WTC11 (cell line): ENCODE data around the gene MTF1. TPM values are rescaled to one million over a fixed set of nuclear protein-coding genes. Genes with fewer than 3 reads are reported as not detected.

Experiments used
- ATAC-seq: fragments of 200-7000 bp; cut with Tn5 transposase; 2 replicates; pipeline ENCODE4 v1.10.0; 2021; ENCODE audit warnings: mild to moderate bottlenecking, moderate library complexity
- CTCF ChIA-PET: fragments of 300-600 bp; sonication (Branson Sonifier 250); formaldehyde crosslinking; loops from one replicate; lab custom pipeline; 2021; ENCODE audit warnings: antibody characterized with exemption; lab: Charles Lee
- POLR2A ChIA-PET: fragments of 350-600 bp; sonication (Branson Sonifier 250); formaldehyde crosslinking; loops from one replicate; lab custom pipeline; 2021; ENCODE audit warnings: antibody characterized with exemption; lab: Charles Lee
- DNase-seq: peaks from one replicate; pipeline ENCODE4 v3.0.0; 2021; ENCODE audit warnings: low spot score
- H3K27ac Mint-ChIP-seq: 2 replicates; pipeline ENCODE4 v1.8.0; 2021; ENCODE audit warnings: mixed read lengths
- H3K27me3 Mint-ChIP-seq: 2 replicates; pipeline ENCODE4 v1.8.0; 2021; ENCODE audit warnings: low read depth, mild to moderate bottlenecking, moderate library complexity, mixed read lengths
- H3K36me3 Mint-ChIP-seq: 2 replicates; pipeline ENCODE4 v1.8.0; 2021; ENCODE audit warnings: mixed read lengths
- H3K4me1 Mint-ChIP-seq: 2 replicates; pipeline ENCODE4 v1.8.0; 2022; ENCODE audit warnings: mixed read lengths
- H3K4me3 Mint-ChIP-seq: 2 replicates; pipeline ENCODE4 v1.8.0; 2021; ENCODE audit warnings: mild to moderate bottlenecking, moderate library complexity, mixed read lengths
- H3K9me3 Mint-ChIP-seq: 2 replicates; pipeline ENCODE4 v1.8.0; 2021; ENCODE audit warnings: mixed read lengths
- ATF6 ChIP-seq: sonication (generic); formaldehyde crosslinking; IDR thresholded peaks from 2 replicates; pipeline ENCODE4 v1.8.1; 2023; ENCODE audit warnings: mild to moderate bottlenecking, missing genetic modification reagents
- ELF4 ChIP-seq: sonication (generic); formaldehyde crosslinking; IDR thresholded peaks from 2 replicates; pipeline ENCODE4 v1.8.1; 2022; ENCODE audit warnings: low read depth, mild to moderate bottlenecking, moderate library complexity, missing genetic modification reagents
- FOXK1 ChIP-seq: sonication (generic); formaldehyde crosslinking; IDR thresholded peaks from 2 replicates; pipeline ENCODE4 v1.8.0; 2022; ENCODE audit warnings: mild to moderate bottlenecking, moderate library complexity, missing genetic modification reagents
- IRF1 ChIP-seq: sonication (generic); formaldehyde crosslinking; IDR thresholded peaks from 2 replicates; pipeline ENCODE4 v1.8.0; 2023; ENCODE audit warnings: missing genetic modification reagents
- MXD4 ChIP-seq: fragments of 250-450 bp; sonication (Bioruptor Pico); IDR thresholded peaks from 2 replicates; pipeline ENCODE4 v1.8.0; 2021; ENCODE audit warnings: mild to moderate bottlenecking, moderate library complexity, borderline replicate concordance
- NFATC4 ChIP-seq: fragments of 250-450 bp; sonication (Bioruptor Pico); IDR thresholded peaks from 2 replicates; pipeline ENCODE4 v1.9.0; 2021; ENCODE audit warnings: mild to moderate bottlenecking
- NR2C2 ChIP-seq: sonication (generic); formaldehyde crosslinking; IDR thresholded peaks from 2 replicates; pipeline ENCODE4 v1.8.0; 2022; ENCODE audit warnings: mild to moderate bottlenecking, missing genetic modification reagents
- OVOL2 ChIP-seq: fragments of 250-450 bp; sonication (Bioruptor Pico); IDR thresholded peaks from 2 replicates; pipeline ENCODE4 v1.9.0; 2021; ENCODE audit warnings: mild to moderate bottlenecking, borderline replicate concordance
- RORB ChIP-seq: fragments of 250-450 bp; sonication (Bioruptor Pico); IDR thresholded peaks from 2 replicates; pipeline ENCODE4 v1.9.0; 2021; ENCODE audit warnings: mild to moderate bottlenecking
- TEAD4 ChIP-seq: sonication (generic); formaldehyde crosslinking; IDR thresholded peaks from 2 replicates; pipeline ENCODE4 v1.8.0; 2022; ENCODE audit warnings: mild to moderate bottlenecking, missing genetic modification reagents
- TP53 ChIP-seq: sonication (generic); formaldehyde crosslinking; IDR thresholded peaks from 2 replicates; pipeline ENCODE4 v1.8.1; 2023; ENCODE audit warnings: mild to moderate bottlenecking, missing genetic modification reagents
- ZNF263 ChIP-seq: sonication (generic); formaldehyde crosslinking; IDR thresholded peaks from 2 replicates; pipeline ENCODE4 v1.8.1; 2022; ENCODE audit warnings: low read depth, mild to moderate bottlenecking, moderate library complexity, missing genetic modification reagents
- ZNF317 ChIP-seq: sonication (generic); formaldehyde crosslinking; IDR thresholded peaks from 2 replicates; pipeline ENCODE4 v1.8.1; 2023; ENCODE audit warnings: low read depth, mild to moderate bottlenecking, moderate library complexity, missing genetic modification reagents, borderline replicate concordance
- ZNF423 ChIP-seq: fragments of 250-450 bp; sonication (Bioruptor Pico); IDR thresholded peaks from 2 replicates; pipeline ENCODE4 v2.1.2; 2022; ENCODE audit warnings: mild to moderate bottlenecking, moderate library complexity
- total RNA-seq: library from RNA; stranded (reverse); gene quantifications from 3 replicates; pipeline ENCODE4 v1.2.3, GENCODE V29; 2021
- TF ChIP-seq, protein P1 (sequence below): fragments of 250-450 bp; sonication (Bioruptor Pico); IDR thresholded peaks from 2 replicates; pipeline ENCODE4 v1.9.0; 2021; ENCODE audit warnings: mild to moderate bottlenecking
- TF ChIP-seq, protein P2 (sequence below): fragments of 250-450 bp; sonication (Bioruptor Pico); IDR thresholded peaks from 2 replicates; pipeline ENCODE4 v1.8.0; 2021; ENCODE audit warnings: mild to moderate bottlenecking
- TF ChIP-seq, protein P3 (sequence below): sonication (generic); formaldehyde crosslinking; IDR thresholded peaks from 2 replicates; pipeline ENCODE4 v1.8.0; 2023; ENCODE audit warnings: mild to moderate bottlenecking, missing genetic modification reagents

Gene MTF1
- total RNA-seq, 1 experiment from 2014 or later = 12.2 TPM

GRCh38 chr1:37839676-37840075 lies 19.7 kb downstream of the MTF1 start:
- TF ChIP-seq TEAD4 (CRISPR knock-in tag) (no peak), TP53 (no peak), FOXK1 (CRISPR knock-in tag) (no peak), NR2C2 (CRISPR knock-in tag) (no peak), NFATC4 (no peak)
- CTCF ChIA-PET = interaction anchor here (0.5 to 1.3 kb wide), 3 partner anchors 11 to 20 kb away, joined by 3 to 6 read pairs (median 3); no protein-coding TSS in a partner anchor
- Mint-ChIP-seq H3K36me3 (peaks cover 36% of the 10 kb centered on the region), H3K4me3 (no peak overlapping the region), H3K9me3 (no peaks in the 10 kb centered on the region), H3K4me1 (no peaks in the 10 kb centered on the region), H3K27ac (no peak overlapping the region), H3K27me3 (no peaks in the 10 kb centered on the region)
- POLR2A ChIA-PET = no interaction called here
- ATAC-seq = no peak
- no peak for DNase-seq

DNA sequence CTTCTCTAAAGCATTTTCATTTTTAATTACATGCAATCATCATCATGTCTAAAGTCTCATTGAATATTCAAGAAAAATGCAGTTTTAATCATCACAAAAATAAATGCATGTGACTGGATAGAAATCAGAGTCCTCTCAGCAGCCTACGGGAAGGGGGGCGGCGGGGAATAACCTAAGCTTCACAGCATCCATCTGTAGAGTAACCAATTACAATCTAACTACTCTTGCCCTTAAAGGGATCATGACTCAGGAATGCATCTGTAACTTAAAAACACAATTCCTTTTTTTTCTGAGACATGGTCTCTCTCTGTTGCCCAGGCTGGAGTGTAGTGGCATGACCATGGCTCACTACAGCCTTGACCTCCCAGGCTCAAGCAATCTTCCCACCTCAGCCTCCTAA lies 22.6 kb downstream of the MTF1 start:
- CTCF ChIA-PET = interaction anchor here (2.6 kb wide), 1 partner anchor 23 kb away, joined by 10 read pairs; the partner anchor contains the start of gene MTF1
- H3K36me3 Mint-ChIP-seq = peaks cover 50% of the 10 kb centered on the region
- no peaks in the 10 kb centered on the region for H3K4me1 Mint-ChIP-seq
- no peak overlapping the region for H3K4me3 Mint-ChIP-seq
- ATAC-seq (no peak), DNase-seq (no peak)
- H3K27ac Mint-ChIP-seq = no peak overlapping the region
- H3K9me3 Mint-ChIP-seq = no peaks in the 10 kb centered on the region
- POLR2A ChIA-PET = no interaction called here
- no peaks in the 10 kb centered on the region for H3K27me3 Mint-ChIP-seq
- TF ChIP-seq MXD4 (CRISPR knock-in tag) (no peak), ELF4 (CRISPR knock-in tag) (no peak), IRF1 (CRISPR knock-in tag) (no peak), TEAD4 (CRISPR knock-in tag) (no peak), ZNF263 (CRISPR knock-in tag) (no peak), RORB (CRISPR knock-in tag) (no peak), ZNF423 (no peak), OVOL2 (CRISPR knock-in tag) (no peak), FOXK1 (CRISPR knock-in tag) (no peak), ATF6 (CRISPR knock-in tag) (no peak), ZNF317 (CRISPR knock-in tag) (no peak)
- TF ChIP-seq, protein P1, sequence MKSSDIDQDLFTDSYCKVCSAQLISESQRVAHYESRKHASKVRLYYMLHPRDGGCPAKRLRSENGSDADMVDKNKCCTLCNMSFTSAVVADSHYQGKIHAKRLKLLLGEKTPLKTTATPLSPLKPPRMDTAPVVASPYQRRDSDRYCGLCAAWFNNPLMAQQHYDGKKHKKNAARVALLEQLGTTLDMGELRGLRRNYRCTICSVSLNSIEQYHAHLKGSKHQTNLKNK (CRISPR knock-in tag) = no peak
- TF ChIP-seq, protein P2, sequence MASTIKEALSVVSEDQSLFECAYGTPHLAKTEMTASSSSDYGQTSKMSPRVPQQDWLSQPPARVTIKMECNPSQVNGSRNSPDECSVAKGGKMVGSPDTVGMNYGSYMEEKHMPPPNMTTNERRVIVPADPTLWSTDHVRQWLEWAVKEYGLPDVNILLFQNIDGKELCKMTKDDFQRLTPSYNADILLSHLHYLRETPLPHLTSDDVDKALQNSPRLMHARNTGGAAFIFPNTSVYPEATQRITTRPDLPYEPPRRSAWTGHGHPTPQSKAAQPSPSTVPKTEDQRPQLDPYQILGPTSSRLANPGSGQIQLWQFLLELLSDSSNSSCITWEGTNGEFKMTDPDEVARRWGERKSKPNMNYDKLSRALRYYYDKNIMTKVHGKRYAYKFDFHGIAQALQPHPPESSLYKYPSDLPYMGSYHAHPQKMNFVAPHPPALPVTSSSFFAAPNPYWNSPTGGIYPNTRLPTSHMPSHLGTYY = no peak
- TF ChIP-seq, protein P3, sequence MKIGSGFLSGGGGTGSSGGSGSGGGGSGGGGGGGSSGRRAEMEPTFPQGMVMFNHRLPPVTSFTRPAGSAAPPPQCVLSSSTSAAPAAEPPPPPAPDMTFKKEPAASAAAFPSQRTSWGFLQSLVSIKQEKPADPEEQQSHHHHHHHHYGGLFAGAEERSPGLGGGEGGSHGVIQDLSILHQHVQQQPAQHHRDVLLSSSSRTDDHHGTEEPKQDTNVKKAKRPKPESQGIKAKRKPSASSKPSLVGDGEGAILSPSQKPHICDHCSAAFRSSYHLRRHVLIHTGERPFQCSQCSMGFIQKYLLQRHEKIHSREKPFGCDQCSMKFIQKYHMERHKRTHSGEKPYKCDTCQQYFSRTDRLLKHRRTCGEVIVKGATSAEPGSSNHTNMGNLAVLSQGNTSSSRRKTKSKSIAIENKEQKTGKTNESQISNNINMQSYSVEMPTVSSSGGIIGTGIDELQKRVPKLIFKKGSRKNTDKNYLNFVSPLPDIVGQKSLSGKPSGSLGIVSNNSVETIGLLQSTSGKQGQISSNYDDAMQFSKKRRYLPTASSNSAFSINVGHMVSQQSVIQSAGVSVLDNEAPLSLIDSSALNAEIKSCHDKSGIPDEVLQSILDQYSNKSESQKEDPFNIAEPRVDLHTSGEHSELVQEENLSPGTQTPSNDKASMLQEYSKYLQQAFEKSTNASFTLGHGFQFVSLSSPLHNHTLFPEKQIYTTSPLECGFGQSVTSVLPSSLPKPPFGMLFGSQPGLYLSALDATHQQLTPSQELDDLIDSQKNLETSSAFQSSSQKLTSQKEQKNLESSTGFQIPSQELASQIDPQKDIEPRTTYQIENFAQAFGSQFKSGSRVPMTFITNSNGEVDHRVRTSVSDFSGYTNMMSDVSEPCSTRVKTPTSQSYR = no peak
